ENCODE data around the gene PHYH. TPM values are rescaled to one million over a fixed set of nuclear protein-coding genes. Genes with fewer than 3 reads are reported as not detected.
"Not testable (repeated sequence)": the region's sequence is repeated elsewhere in the genome, so short reads cannot be mapped to it uniquely, and the experiment has no call there.

Gene PHYH
- total RNA-seq, 6 donors from 2014 or later, result 15.2 to 38.3 (median 27.8) TPM

DNA sequence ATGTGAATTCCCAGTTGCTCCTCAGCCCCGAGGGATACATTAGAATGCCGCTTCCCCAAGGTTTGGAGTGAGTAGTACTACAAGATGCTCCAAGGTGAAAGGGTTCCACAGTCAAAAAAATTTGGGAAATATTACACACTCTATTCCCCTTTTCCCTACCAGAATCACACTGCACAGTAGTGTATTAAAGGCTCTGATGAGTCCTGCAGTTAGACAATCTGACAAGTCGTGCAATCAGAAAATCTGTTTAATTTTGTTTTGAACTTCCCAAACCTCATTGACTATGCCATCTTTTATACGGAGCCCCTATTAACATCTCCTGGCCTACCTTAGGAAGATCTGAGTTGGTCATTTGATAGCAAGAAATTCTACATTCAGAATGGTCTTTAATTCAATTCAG, 52.1 kb downstream of the PHYH start:
- Histone ChIP-seq H3K4me1 (no peaks in the 10 kb centered on the region), H3K9me3 (no peaks in the 10 kb centered on the region), H3K4me3 (no peak overlapping the region), H3K27me3 (no peaks in the 10 kb centered on the region), H3K36me3 (no peaks in the 10 kb centered on the region), H3K27ac (no peak overlapping the region)
- TF ChIP-seq POLR2AphosphoS5 (IDR thresholded peaks at IDR 0.05) (no peak), POLR2A (IDR thresholded peaks at IDR 0.05) (no peak), EP300 (IDR thresholded peaks at IDR 0.05) (no peak)
- TF ChIP-seq, protein P1, sequence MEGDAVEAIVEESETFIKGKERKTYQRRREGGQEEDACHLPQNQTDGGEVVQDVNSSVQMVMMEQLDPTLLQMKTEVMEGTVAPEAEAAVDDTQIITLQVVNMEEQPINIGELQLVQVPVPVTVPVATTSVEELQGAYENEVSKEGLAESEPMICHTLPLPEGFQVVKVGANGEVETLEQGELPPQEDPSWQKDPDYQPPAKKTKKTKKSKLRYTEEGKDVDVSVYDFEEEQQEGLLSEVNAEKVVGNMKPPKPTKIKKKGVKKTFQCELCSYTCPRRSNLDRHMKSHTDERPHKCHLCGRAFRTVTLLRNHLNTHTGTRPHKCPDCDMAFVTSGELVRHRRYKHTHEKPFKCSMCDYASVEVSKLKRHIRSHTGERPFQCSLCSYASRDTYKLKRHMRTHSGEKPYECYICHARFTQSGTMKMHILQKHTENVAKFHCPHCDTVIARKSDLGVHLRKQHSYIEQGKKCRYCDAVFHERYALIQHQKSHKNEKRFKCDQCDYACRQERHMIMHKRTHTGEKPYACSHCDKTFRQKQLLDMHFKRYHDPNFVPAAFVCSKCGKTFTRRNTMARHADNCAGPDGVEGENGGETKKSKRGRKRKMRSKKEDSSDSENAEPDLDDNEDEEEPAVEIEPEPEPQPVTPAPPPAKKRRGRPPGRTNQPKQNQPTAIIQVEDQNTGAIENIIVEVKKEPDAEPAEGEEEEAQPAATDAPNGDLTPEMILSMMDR (IDR thresholded peaks at IDR 0.05), result no peak
- 90% methylated on average over 4 of the region's 4 CpGs for WGBS, 2 donors
- no peak for ATAC-seq (ENCODE audit: low FRiP score in 2 of 2)
- DNase-seq, result no peak

DNA sequence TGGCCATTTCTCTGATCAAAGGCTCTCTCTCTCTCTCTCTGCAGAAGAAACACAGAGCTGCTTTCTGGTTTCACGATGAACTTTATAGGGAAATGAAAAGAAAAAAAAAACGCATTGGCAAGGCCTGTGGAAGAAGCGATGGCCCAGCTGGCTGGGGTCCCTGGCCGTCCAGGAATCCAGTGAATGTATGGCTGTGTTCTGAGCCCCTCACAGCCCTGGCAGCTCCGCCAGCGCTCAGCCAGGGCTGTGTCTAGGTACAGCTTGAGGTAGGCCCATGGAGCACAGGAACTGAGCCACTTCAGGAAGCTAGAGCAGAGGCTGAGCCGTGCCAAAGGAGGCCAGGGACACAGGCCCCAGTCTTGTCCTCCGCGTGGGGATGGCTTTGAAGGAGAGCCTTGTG, 52.6 kb downstream of the PHYH start:
- Histone ChIP-seq H3K4me3 (no peak overlapping the region), H3K9me3 (no peaks in the 10 kb centered on the region), H3K27ac (no peak overlapping the region), H3K36me3 (no peaks in the 10 kb centered on the region), H3K4me1 (no peaks in the 10 kb centered on the region), H3K27me3 (no peaks in the 10 kb centered on the region)
- ATAC-seq (ENCODE audit: low FRiP score in 2 of 2) (no peak), DNase-seq (peak in 1 of 2 donors; percentile 43)
- TF ChIP-seq, protein P1 (IDR thresholded peaks at IDR 0.05), result no peak
- TF ChIP-seq POLR2A (IDR thresholded peaks at IDR 0.05), result no peak
- TF ChIP-seq POLR2AphosphoS5 (IDR thresholded peaks at IDR 0.05), result no peak
- TF ChIP-seq EP300 (IDR thresholded peaks at IDR 0.05), result no peak
- WGBS, 2 donors, result 81 to 89% methylated on average over 9 of the region's 9 CpGs

DNA sequence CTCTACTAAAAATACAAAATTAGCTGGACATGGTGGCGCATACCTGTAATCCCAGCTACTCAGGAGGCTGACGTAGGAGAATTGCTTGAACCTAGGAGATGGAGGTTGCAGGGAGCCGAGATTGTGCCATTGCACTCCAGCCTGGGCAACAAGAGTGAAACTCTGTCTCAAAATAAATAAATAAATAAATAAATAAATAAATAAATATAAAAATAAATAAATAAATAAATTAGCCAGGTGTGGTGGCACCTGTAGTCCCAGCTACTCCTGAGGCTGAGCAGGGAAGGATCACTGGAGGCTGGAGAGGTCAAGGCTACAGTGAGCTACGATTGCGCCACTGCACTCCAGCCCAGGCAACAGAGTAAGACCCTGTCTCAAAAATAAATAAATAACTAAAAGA, 57.6 kb downstream of the PHYH start:
- not testable (repeated sequence) for H3K36me3 ChIP-seq; H3K4me1 ChIP-seq; ATAC-seq (ENCODE audit: low FRiP score in 2 of 2); H3K4me3 ChIP-seq; H3K27ac ChIP-seq; DNase-seq; H3K27me3 ChIP-seq; H3K9me3 ChIP-seq
- WGBS, 2 donors, result 91 to 93% methylated on average over 5 of the region's 5 CpGs

DNA sequence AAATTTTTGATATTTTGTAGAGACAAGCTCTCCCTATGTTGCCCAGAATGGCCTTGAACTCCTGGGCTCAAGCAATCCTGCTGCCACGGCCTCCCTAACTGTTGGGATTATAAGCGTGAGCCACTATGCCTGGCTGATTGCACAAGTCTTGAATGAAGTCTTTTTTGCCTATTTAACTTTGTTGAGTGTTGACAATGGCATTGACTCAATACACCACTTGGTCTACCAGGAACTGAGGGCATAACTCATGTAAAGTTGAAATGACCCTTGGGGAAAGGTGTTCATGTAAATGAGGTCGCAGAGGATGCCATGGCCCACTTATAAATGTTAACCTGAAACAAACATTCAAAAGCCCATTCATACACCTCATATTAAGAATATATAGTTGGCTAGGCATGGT, 58.3 kb downstream of the PHYH start:
- WGBS, 2 donors, result 75 to 78% methylated on average over 3 of the region's 3 CpGs
- H3K36me3 ChIP-seq, result no peaks in the 10 kb centered on the region
- no peaks in the 10 kb centered on the region for H3K9me3 ChIP-seq
- no peaks in the 10 kb centered on the region for H3K27me3 ChIP-seq
- H3K27ac ChIP-seq, result no peak overlapping the region
- peak in 1 of 2 donors; percentile 53 for DNase-seq
- H3K4me3 ChIP-seq, result no peak overlapping the region
- ATAC-seq (ENCODE audit: low FRiP score in 2 of 2), result peak in 1 of 2 donors; percentile 56
- TF ChIP-seq EP300 (IDR thresholded peaks at IDR 0.05), result peak in 1 of 4 donors; percentile 79
- no peak for TF ChIP-seq POLR2A (IDR thresholded peaks at IDR 0.05)
- no peaks in the 10 kb centered on the region for H3K4me1 ChIP-seq

DNA sequence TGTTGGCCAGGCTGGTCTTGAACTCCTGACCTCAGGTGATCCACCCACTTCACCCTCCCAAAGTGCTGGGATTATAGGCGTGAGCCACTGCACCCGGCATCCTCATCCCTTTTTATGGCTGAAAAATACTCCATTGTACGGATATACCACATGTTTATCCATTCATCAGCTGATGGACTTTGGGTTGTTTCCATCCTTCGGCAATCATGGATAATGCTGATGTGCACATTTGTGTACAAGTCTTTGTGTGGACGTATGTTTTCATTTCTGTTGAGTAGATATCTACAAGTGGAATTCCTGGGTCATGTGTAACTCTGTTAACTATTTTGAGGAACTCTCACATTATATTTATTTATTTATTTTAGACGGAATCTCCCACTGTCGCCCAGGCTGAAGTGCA, 59.9 kb downstream of the PHYH start:
- no peaks in the 10 kb centered on the region for H3K9me3 ChIP-seq
- DNase-seq (no peak), ATAC-seq (ENCODE audit: low FRiP score in 2 of 2) (no peak)
- H3K27ac ChIP-seq, result no peak overlapping the region
- no peaks in the 10 kb centered on the region for H3K27me3 ChIP-seq
- WGBS, 2 donors, result 81 to 88% methylated on average over 7 of the region's 7 CpGs
- H3K4me1 ChIP-seq, result no peaks in the 10 kb centered on the region
- H3K4me3 ChIP-seq, result no peak overlapping the region
- TF ChIP-seq POLR2A (IDR thresholded peaks at IDR 0.05) (no peak), POLR2AphosphoS5 (IDR thresholded peaks at IDR 0.05) (no peak), EP300 (IDR thresholded peaks at IDR 0.05) (no peak)
- TF ChIP-seq, protein P1 (IDR thresholded peaks at IDR 0.05), result no peak
- no peaks in the 10 kb centered on the region for H3K36me3 ChIP-seq

DNA sequence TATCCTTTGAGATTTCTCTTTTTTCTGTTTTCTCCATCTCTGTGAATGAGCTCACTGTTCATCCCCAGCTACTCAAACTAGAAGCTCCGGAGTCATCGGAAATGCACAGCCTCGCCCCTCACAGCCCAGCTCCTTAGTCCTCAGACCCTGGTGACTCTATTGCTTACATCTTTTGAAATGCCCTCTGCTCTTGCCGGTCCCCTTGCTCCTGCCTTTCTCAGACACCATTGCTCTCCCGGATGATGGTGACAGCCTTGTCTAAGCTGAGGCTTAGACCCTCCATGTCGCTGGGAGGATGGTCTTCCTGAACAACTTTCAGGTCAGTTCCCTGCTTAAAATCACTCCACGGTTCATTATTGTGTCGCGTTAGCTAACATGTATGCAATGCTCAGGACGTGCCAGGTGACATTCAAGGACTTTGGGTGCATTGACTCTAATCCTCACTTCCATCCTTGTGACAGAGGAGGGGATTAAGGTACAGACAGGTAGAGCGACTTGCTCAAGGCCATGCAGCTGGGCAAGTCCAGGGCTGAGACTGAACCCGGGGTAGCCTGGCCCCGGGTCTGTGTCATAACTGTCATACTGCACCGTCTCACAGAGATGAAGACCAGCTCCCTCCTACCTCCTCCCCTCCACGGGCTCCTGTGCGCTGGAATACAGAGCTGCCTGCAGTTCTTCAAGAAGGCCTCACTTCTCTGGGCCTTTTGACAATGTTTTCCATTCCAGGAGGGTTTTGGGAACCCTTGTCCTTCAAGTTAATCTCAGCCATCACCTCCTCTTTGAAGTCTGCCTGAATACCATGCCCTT, 61.4 kb downstream of the PHYH start:
- H3K27ac ChIP-seq, result no peak overlapping the region
- no peaks in the 10 kb centered on the region for H3K9me3 ChIP-seq
- no peaks in the 10 kb centered on the region for H3K27me3 ChIP-seq
- no peak overlapping the region for H3K4me3 ChIP-seq
- TF ChIP-seq EP300 (IDR thresholded peaks at IDR 0.05), result no peak
- TF ChIP-seq POLR2AphosphoS5 (IDR thresholded peaks at IDR 0.05), result no peak
- DNase-seq, result no peak
- H3K4me1 ChIP-seq, result no peaks in the 10 kb centered on the region
- no peaks in the 10 kb centered on the region for H3K36me3 ChIP-seq
- WGBS, 2 donors, result 76 to 85% methylated on average over 12 to 16 of the region's 16 CpGs
- no peak for ATAC-seq (ENCODE audit: low FRiP score in 2 of 2)
